NCI-H774 (cell line): ENCODE measurements around the gene TMCO2.

ENCODE experiments used
- DNase-seq: peaks from one replicate; lab custom pipeline; 2025; lab: John Stamatoyannopoulos, UW

The TMCO2 gene

GRCh38 chr1:40257688-40258444 is 10.1 kb downstream of the TMCO2 start, which contains the start of gene ZMPSTE24:
Gene ZMPSTE24, plus strand, starts transcription at chr1:40258236. Its CDS starts 36 bp downstream, at chr1:40258272.
- DNase-seq, result peak; percentile 100

DNA sequence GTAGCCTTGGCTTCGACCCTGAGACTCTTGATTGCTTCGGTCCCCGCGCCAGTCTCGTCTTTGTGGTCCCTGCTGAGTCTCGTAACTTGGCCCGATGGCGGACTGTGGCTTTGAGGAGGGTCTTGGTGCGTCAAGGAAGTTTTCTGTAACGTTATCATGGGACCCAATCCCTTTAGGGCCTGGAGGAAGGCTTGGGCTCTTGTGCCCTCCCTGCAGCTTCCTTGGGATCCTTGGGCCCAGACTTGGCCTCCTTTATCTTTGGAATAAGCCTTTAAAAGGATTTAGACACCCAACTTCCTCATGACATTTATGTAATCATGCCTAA is 10.7 kb downstream of the TMCO2 start:
- no peak for DNase-seq

GRCh38 chr1:40264354-40264781 is 16.6 kb downstream of the TMCO2 start:
- DNase-seq, result no peak

- DNase-seq, result no peak
Observed at GRCh38 chr1:40265298-40265697, 17.6 kb downstream of the TMCO2 start.

DNA sequence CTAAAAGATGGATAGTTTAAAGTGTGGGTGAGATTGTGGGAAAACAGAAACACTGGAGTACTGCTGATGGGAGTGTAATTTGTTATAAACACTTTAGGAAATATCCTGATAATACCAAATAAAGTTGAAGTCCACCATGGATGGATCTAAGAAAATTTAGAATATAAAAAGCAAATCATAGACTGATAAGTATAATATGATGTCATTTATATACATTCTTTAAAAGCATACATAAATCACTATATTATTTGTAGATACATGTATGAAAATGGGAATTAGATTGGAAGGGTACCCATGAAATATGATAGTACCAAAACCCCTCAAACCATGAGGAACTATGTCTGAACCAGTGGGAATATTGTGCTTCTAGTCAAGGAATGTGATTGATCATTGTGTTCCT is 18.2 kb downstream of the TMCO2 start:
- no peak for DNase-seq

- no peak for DNase-seq
Observed at GRCh38 chr1:40266786-40267535, 19.2 kb downstream of the TMCO2 start.

DNA sequence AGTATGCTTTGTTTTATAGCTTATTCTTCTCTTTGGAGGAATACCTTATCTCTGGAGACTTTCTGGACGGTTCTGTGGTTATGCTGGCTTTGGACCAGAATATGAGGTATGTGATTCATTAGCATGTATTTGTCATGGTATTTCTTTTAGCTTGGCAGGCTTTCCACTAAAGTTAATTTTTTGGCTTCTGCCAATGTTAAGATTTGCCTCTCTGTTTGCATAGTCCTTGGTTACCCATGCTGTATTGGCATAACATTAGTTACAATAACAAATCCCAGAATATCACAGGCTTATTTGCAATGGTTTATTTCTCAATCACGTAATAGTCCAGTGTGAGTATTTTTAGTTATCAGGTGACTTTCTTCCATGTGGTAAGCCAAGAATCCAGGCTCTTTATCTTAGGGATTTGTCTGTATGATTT is 20.0 kb downstream of the TMCO2 start:
- DNase-seq, result no peak

DNA sequence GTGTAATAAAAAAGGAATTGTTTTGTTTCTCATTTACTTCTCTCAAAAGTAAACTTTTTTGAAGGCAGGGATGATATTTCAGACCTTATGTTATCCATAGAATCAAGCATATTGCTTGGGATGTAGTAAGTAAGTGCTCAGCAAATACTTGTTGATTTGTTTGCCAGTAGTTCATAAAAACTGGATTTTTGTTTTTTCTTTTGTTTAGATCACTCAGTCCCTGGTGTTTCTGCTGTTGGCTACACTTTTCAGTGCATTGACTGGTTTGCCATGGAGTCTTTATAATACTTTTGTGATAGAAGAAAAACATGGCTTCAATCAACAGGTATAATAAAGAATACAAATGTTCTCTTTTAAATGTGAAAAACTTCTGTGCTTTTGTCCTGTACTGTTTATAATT is 20.5 kb downstream of the TMCO2 start:
- DNase-seq, result no peak

DNA sequence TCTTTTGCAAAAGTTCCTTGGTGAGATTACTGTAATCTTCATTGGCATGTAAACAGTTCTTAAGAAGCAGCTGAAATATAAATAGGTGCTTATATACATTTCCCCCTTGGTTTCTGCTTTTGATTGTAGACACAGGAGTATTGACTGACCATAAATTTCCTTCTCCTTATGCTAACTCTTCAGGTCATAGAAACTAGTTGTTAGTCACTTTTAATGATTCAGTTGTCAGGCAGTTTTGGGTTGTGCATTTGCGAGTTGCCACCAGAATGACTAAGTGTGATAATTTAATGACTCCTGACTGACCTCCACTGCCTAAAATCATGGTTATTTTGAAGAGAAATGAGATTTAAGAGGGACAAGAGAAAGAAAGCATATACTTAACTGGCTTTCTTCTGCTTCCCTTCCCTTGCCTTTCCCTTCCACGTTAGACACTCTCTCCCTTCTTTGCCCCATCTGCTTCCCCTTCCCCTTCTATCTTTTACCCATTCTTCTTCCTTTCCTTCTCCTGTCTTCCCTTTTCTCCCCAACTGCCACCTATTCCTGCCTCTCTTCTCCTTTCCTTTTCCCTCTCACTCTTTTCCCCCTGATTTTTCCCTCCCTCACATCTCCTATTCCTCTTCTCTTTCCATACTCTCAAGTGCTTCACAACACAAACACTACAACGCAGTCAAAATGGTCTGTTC is 22.6 kb downstream of the TMCO2 start:
- DNase-seq, result no peak

- no peak for DNase-seq
Observed at GRCh38 chr1:40272653-40273213, 25.0 kb downstream of the TMCO2 start.

DNA sequence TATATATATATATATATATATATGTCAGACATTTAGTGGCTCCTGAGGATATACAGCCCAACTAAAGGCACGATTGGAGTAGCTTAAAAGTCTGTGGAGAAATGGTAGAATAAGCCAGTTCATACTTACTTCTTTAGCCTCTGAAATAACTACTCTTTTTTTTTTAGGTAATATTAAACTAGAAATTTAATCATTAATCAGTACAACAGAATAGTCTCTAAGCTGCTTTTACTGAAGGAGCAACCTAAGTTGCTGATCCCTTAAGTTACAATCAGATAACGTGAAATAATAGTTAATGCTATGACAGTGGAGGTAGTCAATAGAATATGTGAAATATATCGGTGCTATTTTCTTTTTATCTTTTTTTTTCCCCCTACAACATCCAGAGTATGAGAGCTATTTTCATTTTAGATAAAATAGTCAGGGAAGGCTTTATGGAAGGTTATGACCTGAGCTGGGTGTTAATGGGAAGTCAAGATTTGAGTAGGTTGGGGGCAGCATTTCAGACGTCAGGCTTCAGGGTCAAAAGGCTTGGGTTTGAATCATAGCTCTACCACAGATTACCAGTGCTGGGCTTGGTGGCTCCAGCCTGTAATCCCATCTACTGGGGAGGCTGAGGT is 25.9 kb downstream of the TMCO2 start:
- no peak for DNase-seq

- no peak for DNase-seq
Observed at GRCh38 chr1:40274331-40274730, 26.6 kb downstream of the TMCO2 start.

- no peak for DNase-seq
Observed at GRCh38 chr1:40276122-40276521, 28.4 kb downstream of the TMCO2 start.

DNA sequence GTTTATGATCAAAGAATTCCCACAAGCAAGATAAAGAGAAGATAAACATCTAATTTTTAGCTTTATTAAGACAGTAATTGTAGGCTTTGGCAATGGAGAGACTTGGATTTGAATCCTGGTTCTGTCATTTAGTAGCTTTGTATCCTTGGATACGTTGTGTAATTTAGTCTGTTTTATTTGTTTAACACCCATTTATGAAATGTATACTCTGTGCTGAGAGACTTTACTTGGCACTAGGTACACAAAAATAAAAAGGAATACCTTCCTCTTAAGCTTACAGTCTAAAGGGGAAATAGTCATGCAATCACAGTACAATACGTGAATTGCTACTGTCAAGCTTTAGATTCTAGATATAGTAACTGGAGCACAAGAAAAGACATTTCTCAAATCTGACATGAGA is 34.1 kb downstream of the TMCO2 start:
- DNase-seq, result peak; percentile 74

- DNase-seq, result no peak
Observed at GRCh38 chr1:40291293-40291692, 43.6 kb downstream of the TMCO2 start.

DNA sequence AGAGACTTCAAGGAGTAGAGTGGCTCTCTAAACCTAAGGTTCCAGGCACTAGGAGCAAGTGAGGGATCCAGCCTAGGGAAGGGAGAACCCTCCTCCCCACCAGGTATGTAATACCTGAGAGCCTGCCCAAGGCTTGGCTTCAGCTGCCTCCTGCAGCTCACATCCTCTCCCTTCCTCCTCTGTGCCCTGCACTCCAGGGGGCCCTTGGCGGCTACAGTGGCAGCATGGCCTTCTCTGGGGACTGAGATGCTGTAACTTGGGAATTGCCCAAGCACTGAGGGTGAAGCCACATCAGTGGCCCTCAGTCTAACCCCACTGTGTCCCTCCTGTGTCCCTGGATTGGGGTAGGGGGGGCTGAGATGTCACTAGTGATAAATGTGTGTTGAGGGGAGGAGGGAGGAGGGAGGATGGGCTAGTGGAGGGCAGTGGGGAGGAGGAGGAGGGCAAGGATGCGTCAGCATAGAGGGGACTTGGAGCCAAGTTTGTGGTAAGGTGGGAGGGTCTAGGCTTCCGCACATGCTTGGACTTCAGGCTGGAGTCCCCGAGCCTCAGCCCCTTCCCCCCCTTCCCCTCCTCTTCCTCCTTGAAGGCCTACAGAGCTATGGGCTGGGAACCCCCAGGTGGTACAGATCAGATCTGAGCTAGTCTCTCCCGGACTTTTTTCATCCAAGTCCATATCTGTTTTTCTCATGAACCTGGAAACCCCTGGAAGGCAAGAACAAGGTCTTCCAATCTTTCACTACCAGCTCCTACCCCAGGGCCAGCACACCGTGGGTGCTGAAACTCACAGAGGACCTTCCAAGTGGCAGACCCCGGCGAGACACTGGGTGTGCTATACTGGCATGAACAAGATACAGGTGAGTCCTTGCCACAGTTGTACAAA is 51.9 kb downstream of the TMCO2 start:
- no peak for DNase-seq

GRCh38 chr1:40300249-40300567 is 52.5 kb downstream of the TMCO2 start:
- DNase-seq, result no peak

DNA sequence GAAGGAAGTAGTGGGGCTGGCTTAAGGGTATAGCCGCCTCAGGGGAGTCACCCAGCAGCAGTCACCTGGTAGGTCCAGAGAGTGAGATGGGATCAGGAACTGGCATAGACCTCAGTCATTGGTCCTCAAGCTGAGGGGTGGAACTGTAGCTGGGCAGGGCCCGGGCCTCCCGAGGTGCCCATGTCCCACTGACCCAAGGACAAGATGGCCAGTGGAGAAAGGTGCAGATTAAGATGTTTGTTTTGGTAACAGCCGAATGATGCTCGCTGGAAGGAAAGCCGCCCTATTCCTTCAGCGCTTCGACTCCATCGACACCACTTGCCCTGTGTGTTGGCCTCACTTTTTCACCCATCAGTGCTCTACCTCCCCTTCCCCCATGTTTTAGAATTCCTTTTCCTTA is 52.9 kb downstream of the TMCO2 start:
- DNase-seq, result no peak

GRCh38 chr1:40301066-40301465 is 53.3 kb downstream of the TMCO2 start:
- no peak for DNase-seq
